ENCODE results near the gene TFPI2. TPM values are rescaled to one million over a fixed set of nuclear protein-coding genes. Genes with fewer than 3 reads are reported as not detected.

The TFPI2 gene
- polyA plus RNA-seq (2012; ENCODE audit: low read depth, missing spikeins), result 0.94 TPM

GRCh38 chr7:93890464-93891068 is at the start of gene TFPI2:
Gene TFPI2, minus strand, starts transcription at chr7:93890753. Its CDS starts 75 bp downstream, at chr7:93890678.
- no peak for DNase-seq (ENCODE audit: insufficient read length, low spot score)
- no peak for FAIRE-seq
- TF ChIP-seq POLR2A (IDR thresholded peaks at IDR 0.05; ENCODE audit: low read depth, low read length) (no peak), PAX5 (IDR thresholded peaks at IDR 0.05; ENCODE audit: insufficient read depth, low read length, severe bottlenecking) (no peak), SPI1 (IDR thresholded peaks at IDR 0.05; ENCODE audit: low read depth, low read length) (no peak), POU2F2 (IDR thresholded peaks at IDR 0.05; ENCODE audit: low read depth, low read length) (no peak), POLR2AphosphoS5 (IDR thresholded peaks at IDR 0.05; ENCODE audit: low read depth, low read length) (no peak), TAF1 (IDR thresholded peaks at IDR 0.05; ENCODE audit: low read depth, low read length) (no peak)

GRCh38 chr7:93938293-93938692 is 47.7 kb upstream of the TFPI2 start:
- no peak for FAIRE-seq
- no peak for DNase-seq (ENCODE audit: insufficient read length, low spot score)
- TF ChIP-seq TAF1 (IDR thresholded peaks at IDR 0.05; ENCODE audit: low read depth, low read length) (no peak), POU2F2 (IDR thresholded peaks at IDR 0.05; ENCODE audit: low read depth, low read length) (no peak), POLR2A (IDR thresholded peaks at IDR 0.05; ENCODE audit: low read depth, low read length) (no peak), PAX5 (IDR thresholded peaks at IDR 0.05; ENCODE audit: insufficient read depth, low read length, severe bottlenecking) (no peak), POLR2AphosphoS5 (IDR thresholded peaks at IDR 0.05; ENCODE audit: low read depth, low read length) (no peak), SPI1 (IDR thresholded peaks at IDR 0.05; ENCODE audit: low read depth, low read length) (no peak)

GRCh38 chr7:93937818-93938217 is 47.3 kb upstream of the TFPI2 start:
- DNase-seq (ENCODE audit: insufficient read length, low spot score) (no peak), FAIRE-seq (no peak)
- TF ChIP-seq TAF1 (IDR thresholded peaks at IDR 0.05; ENCODE audit: low read depth, low read length), result no peak
- no peak for TF ChIP-seq SPI1 (IDR thresholded peaks at IDR 0.05; ENCODE audit: low read depth, low read length)
- TF ChIP-seq POU2F2 (IDR thresholded peaks at IDR 0.05; ENCODE audit: low read depth, low read length), result no peak
- no peak for TF ChIP-seq POLR2A (IDR thresholded peaks at IDR 0.05; ENCODE audit: low read depth, low read length)

GRCh38 chr7:93935102-93935501 is 44.5 kb upstream of the TFPI2 start:
- DNase-seq (ENCODE audit: insufficient read length, low spot score), result no peak
- TF ChIP-seq SPI1 (IDR thresholded peaks at IDR 0.05; ENCODE audit: low read depth, low read length), result no peak
- TF ChIP-seq POLR2A (IDR thresholded peaks at IDR 0.05; ENCODE audit: low read depth, low read length), result no peak
- TF ChIP-seq POLR2AphosphoS5 (IDR thresholded peaks at IDR 0.05; ENCODE audit: low read depth, low read length), result no peak
- TF ChIP-seq TAF1 (IDR thresholded peaks at IDR 0.05; ENCODE audit: low read depth, low read length), result no peak
- no peak for TF ChIP-seq POU2F2 (IDR thresholded peaks at IDR 0.05; ENCODE audit: low read depth, low read length)
- TF ChIP-seq PAX5 (IDR thresholded peaks at IDR 0.05; ENCODE audit: insufficient read depth, low read length, severe bottlenecking), result no peak
- FAIRE-seq, result no peak

GRCh38 chr7:93933156-93933555 is 42.6 kb upstream of the TFPI2 start:
- DNase-seq (ENCODE audit: insufficient read length, low spot score) (no peak), FAIRE-seq (no peak)
- TF ChIP-seq PAX5 (IDR thresholded peaks at IDR 0.05; ENCODE audit: insufficient read depth, low read length, severe bottlenecking), result no peak
- TF ChIP-seq POU2F2 (IDR thresholded peaks at IDR 0.05; ENCODE audit: low read depth, low read length), result no peak
- no peak for TF ChIP-seq SPI1 (IDR thresholded peaks at IDR 0.05; ENCODE audit: low read depth, low read length)
- no peak for TF ChIP-seq TAF1 (IDR thresholded peaks at IDR 0.05; ENCODE audit: low read depth, low read length)
- no peak for TF ChIP-seq POLR2A (IDR thresholded peaks at IDR 0.05; ENCODE audit: low read depth, low read length)
- no peak for TF ChIP-seq POLR2AphosphoS5 (IDR thresholded peaks at IDR 0.05; ENCODE audit: low read depth, low read length)

- no peak for DNase-seq (ENCODE audit: insufficient read length, low spot score)
- FAIRE-seq, result no peak
- TF ChIP-seq PAX5 (IDR thresholded peaks at IDR 0.05; ENCODE audit: insufficient read depth, low read length, severe bottlenecking) (no peak), POU2F2 (IDR thresholded peaks at IDR 0.05; ENCODE audit: low read depth, low read length) (no peak), POLR2AphosphoS5 (IDR thresholded peaks at IDR 0.05; ENCODE audit: low read depth, low read length) (no peak), SPI1 (IDR thresholded peaks at IDR 0.05; ENCODE audit: low read depth, low read length) (no peak), POLR2A (IDR thresholded peaks at IDR 0.05; ENCODE audit: low read depth, low read length) (no peak), TAF1 (IDR thresholded peaks at IDR 0.05; ENCODE audit: low read depth, low read length) (no peak)
Measured at GRCh38 chr7:93931655-93932054, 41.1 kb upstream of the TFPI2 start.

- no peak for FAIRE-seq
- TF ChIP-seq TAF1 (IDR thresholded peaks at IDR 0.05; ENCODE audit: low read depth, low read length), result no peak
- TF ChIP-seq POU2F2 (IDR thresholded peaks at IDR 0.05; ENCODE audit: low read depth, low read length), result no peak
- no peak for TF ChIP-seq POLR2A (IDR thresholded peaks at IDR 0.05; ENCODE audit: low read depth, low read length)
- TF ChIP-seq PAX5 (IDR thresholded peaks at IDR 0.05; ENCODE audit: insufficient read depth, low read length, severe bottlenecking), result no peak
- no peak for TF ChIP-seq SPI1 (IDR thresholded peaks at IDR 0.05; ENCODE audit: low read depth, low read length)
- TF ChIP-seq POLR2AphosphoS5 (IDR thresholded peaks at IDR 0.05; ENCODE audit: low read depth, low read length), result no peak
- DNase-seq (ENCODE audit: insufficient read length, low spot score), result no peak
Measured at GRCh38 chr7:93927585-93927984, 37.0 kb upstream of the TFPI2 start.

- DNase-seq (ENCODE audit: insufficient read length, low spot score) (no peak), FAIRE-seq (no peak)
- no peak for TF ChIP-seq PAX5 (IDR thresholded peaks at IDR 0.05; ENCODE audit: insufficient read depth, low read length, severe bottlenecking)
- TF ChIP-seq TAF1 (IDR thresholded peaks at IDR 0.05; ENCODE audit: low read depth, low read length), result no peak
- no peak for TF ChIP-seq SPI1 (IDR thresholded peaks at IDR 0.05; ENCODE audit: low read depth, low read length)
- TF ChIP-seq POU2F2 (IDR thresholded peaks at IDR 0.05; ENCODE audit: low read depth, low read length), result no peak
- TF ChIP-seq POLR2AphosphoS5 (IDR thresholded peaks at IDR 0.05; ENCODE audit: low read depth, low read length), result no peak
- no peak for TF ChIP-seq POLR2A (IDR thresholded peaks at IDR 0.05; ENCODE audit: low read depth, low read length)
Measured at GRCh38 chr7:93926800-93927199, 36.2 kb upstream of the TFPI2 start.

GRCh38 chr7:93923942-93924341 is 33.4 kb upstream of the TFPI2 start:
- FAIRE-seq, result no peak

More at GRCh38 chr7:93923942-93924341, 33.4 kb upstream of the TFPI2 start:
- TF ChIP-seq PAX5 (IDR thresholded peaks at IDR 0.05; ENCODE audit: insufficient read depth, low read length, severe bottlenecking) (no peak), POLR2A (IDR thresholded peaks at IDR 0.05; ENCODE audit: low read depth, low read length) (no peak), SPI1 (IDR thresholded peaks at IDR 0.05; ENCODE audit: low read depth, low read length) (no peak), POU2F2 (IDR thresholded peaks at IDR 0.05; ENCODE audit: low read depth, low read length) (no peak), TAF1 (IDR thresholded peaks at IDR 0.05; ENCODE audit: low read depth, low read length) (no peak), POLR2AphosphoS5 (IDR thresholded peaks at IDR 0.05; ENCODE audit: low read depth, low read length) (no peak)
- DNase-seq (ENCODE audit: insufficient read length, low spot score), result no peak

Measured in GM12891 (cell line).